H1 (cell line): ENCODE data around the gene HORMAD2. TPM values are rescaled to one million over a fixed set of nuclear protein-coding genes. Genes with fewer than 3 reads are reported as not detected.

Source experiments
- CHD2 ChIP-seq: IDR thresholded peaks from 2 replicates; pipeline ENCODE4 v1.6.1; 2012; ENCODE audit warnings: low read length, improper control_type of control experiment
- SIN3A ChIP-seq, 2 experiments: IDR thresholded peaks in 1 of 2; conservative IDR thresholded peaks in 1 of 2; 2 replicates each; pipeline ENCODE4 v1.6.1; 2011 to 2012; ENCODE audit warnings: low read length in 2 of 2, improper control_type of control experiment in 1 of 2, low read depth in 1 of 2, mild to moderate bottlenecking in 1 of 2
- polyA plus RNA-seq, 7 experiments: library from polyadenylated mRNA; depleted of rRNA in 3 of 7; stranded (reverse) in 5 of 7; unstranded in 2 of 7; fragments of >200 nt in 5 of 7; fragments of 200-250 nt in 2 of 7; gene quantifications; 1 replicate in 5 of 7; 2 replicates in 1 of 7; 4 replicates in 1 of 7; pipeline versions ENCODE4 v1.2.1 to v1.2.3, GENCODE V29; 2011 to 2013; ENCODE audit warnings: missing spikeins in 2 of 7, mixed read lengths in 2 of 7
- total RNA-seq: library from RNA; stranded (reverse); fragmentation: NEBNext Ultra II Directional; extraction: Animal tissue kit (Norgen Biotek cat#: 25700); gene quantifications from 2 replicates; pipeline ENCODE4 v1.2.1, GENCODE V29; 2021
- TF ChIP-seq, protein P1 (sequence below): fragments of 300-600 bp; sonication (generic); IDR thresholded peaks from 2 replicates; pipeline ENCODE4 v1.7.1; 2012; ENCODE audit warnings: low read length, moderate library complexity, mild to moderate bottlenecking, inconsistent platforms; ENCODE audit not compliant: insufficient replicate concordance
- TF ChIP-seq, protein P2 (sequence below): IDR thresholded peaks from 2 replicates; pipeline ENCODE4 v1.6.1; 2011; ENCODE audit warnings: low read length, improper control_type of control experiment

HORMAD2 gene
- total and polyA plus RNA-seq, 2 of the 8 experiments (the other 6 are each of a cell fraction or from before 2014, with no cell fraction given), result 0.03 TPM; not detected in 1

DNA sequence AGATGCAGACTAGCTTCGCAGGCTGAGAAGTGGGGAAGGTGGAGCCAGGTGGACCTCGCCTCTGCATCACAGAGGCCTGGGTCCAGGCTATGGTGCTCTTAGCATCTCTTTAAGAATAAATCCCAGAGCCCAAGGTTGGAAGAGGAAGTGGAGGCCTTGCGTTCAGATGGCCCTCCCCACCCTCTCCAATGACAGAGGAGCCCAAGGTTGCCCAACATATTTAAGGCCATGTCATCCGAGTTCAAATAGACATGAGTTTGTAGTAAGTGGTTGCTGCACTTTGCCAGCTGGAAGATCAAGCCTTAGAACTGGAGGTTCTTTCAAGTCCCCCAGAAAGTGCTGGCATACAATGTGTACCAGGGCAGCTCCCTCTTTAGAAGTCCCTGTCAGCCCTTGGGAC, 47.1 kb upstream of the HORMAD2 start (continued):
- TF ChIP-seq, protein P1, sequence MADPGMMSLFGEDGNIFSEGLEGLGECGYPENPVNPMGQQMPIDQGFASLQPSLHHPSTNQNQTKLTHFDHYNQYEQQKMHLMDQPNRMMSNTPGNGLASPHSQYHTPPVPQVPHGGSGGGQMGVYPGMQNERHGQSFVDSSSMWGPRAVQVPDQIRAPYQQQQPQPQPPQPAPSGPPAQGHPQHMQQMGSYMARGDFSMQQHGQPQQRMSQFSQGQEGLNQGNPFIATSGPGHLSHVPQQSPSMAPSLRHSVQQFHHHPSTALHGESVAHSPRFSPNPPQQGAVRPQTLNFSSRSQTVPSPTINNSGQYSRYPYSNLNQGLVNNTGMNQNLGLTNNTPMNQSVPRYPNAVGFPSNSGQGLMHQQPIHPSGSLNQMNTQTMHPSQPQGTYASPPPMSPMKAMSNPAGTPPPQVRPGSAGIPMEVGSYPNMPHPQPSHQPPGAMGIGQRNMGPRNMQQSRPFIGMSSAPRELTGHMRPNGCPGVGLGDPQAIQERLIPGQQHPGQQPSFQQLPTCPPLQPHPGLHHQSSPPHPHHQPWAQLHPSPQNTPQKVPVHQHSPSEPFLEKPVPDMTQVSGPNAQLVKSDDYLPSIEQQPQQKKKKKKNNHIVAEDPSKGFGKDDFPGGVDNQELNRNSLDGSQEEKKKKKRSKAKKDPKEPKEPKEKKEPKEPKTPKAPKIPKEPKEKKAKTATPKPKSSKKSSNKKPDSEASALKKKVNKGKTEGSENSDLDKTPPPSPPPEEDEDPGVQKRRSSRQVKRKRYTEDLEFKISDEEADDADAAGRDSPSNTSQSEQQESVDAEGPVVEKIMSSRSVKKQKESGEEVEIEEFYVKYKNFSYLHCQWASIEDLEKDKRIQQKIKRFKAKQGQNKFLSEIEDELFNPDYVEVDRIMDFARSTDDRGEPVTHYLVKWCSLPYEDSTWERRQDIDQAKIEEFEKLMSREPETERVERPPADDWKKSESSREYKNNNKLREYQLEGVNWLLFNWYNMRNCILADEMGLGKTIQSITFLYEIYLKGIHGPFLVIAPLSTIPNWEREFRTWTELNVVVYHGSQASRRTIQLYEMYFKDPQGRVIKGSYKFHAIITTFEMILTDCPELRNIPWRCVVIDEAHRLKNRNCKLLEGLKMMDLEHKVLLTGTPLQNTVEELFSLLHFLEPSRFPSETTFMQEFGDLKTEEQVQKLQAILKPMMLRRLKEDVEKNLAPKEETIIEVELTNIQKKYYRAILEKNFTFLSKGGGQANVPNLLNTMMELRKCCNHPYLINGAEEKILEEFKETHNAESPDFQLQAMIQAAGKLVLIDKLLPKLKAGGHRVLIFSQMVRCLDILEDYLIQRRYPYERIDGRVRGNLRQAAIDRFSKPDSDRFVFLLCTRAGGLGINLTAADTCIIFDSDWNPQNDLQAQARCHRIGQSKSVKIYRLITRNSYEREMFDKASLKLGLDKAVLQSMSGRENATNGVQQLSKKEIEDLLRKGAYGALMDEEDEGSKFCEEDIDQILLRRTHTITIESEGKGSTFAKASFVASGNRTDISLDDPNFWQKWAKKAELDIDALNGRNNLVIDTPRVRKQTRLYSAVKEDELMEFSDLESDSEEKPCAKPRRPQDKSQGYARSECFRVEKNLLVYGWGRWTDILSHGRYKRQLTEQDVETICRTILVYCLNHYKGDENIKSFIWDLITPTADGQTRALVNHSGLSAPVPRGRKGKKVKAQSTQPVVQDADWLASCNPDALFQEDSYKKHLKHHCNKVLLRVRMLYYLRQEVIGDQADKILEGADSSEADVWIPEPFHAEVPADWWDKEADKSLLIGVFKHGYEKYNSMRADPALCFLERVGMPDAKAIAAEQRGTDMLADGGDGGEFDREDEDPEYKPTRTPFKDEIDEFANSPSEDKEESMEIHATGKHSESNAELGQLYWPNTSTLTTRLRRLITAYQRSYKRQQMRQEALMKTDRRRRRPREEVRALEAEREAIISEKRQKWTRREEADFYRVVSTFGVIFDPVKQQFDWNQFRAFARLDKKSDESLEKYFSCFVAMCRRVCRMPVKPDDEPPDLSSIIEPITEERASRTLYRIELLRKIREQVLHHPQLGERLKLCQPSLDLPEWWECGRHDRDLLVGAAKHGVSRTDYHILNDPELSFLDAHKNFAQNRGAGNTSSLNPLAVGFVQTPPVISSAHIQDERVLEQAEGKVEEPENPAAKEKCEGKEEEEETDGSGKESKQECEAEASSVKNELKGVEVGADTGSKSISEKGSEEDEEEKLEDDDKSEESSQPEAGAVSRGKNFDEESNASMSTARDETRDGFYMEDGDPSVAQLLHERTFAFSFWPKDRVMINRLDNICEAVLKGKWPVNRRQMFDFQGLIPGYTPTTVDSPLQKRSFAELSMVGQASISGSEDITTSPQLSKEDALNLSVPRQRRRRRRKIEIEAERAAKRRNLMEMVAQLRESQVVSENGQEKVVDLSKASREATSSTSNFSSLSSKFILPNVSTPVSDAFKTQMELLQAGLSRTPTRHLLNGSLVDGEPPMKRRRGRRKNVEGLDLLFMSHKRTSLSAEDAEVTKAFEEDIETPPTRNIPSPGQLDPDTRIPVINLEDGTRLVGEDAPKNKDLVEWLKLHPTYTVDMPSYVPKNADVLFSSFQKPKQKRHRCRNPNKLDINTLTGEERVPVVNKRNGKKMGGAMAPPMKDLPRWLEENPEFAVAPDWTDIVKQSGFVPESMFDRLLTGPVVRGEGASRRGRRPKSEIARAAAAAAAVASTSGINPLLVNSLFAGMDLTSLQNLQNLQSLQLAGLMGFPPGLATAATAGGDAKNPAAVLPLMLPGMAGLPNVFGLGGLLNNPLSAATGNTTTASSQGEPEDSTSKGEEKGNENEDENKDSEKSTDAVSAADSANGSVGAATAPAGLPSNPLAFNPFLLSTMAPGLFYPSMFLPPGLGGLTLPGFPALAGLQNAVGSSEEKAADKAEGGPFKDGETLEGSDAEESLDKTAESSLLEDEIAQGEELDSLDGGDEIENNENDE, result no peak
- TF ChIP-seq, protein P2, sequence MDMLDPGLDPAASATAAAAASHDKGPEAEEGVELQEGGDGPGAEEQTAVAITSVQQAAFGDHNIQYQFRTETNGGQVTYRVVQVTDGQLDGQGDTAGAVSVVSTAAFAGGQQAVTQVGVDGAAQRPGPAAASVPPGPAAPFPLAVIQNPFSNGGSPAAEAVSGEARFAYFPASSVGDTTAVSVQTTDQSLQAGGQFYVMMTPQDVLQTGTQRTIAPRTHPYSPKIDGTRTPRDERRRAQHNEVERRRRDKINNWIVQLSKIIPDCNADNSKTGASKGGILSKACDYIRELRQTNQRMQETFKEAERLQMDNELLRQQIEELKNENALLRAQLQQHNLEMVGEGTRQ, result no peak
- no peak for TF ChIP-seq SIN3A (conservative IDR thresholded peaks at IDR 0.05 in 1 of 2, IDR thresholded peaks at IDR 0.05 in 1 of 2; ENCODE audit: low read depth in 1 of 2, low read length in 2 of 2)
- TF ChIP-seq CHD2, result no peak
